HS-27A (cell line): ENCODE data around the gene CCDC92B.
"Not testable (repeated sequence)": the region's sequence is repeated elsewhere in the genome, so short reads cannot be mapped to it uniquely, and the experiment has no call there.

Experiments used
- DNase-seq: peaks from one replicate; pipeline ENCODE4 v3.0.0-alpha.2; 2012; ENCODE audit warnings: low read depth, missing footprints

Gene CCDC92B

GRCh38 chr17:2689411-2690164, 59.9 kb downstream of the CCDC92B start:
- DNase-seq, result no peak

- no peak for DNase-seq
Measured at GRCh38 chr17:2688351-2689342, 60.8 kb downstream of the CCDC92B start.

GRCh38 chr17:2687074-2687418, 62.4 kb downstream of the CCDC92B start:
- no peak for DNase-seq

- no peak for DNase-seq
Measured at GRCh38 chr17:2685696-2686095, 63.8 kb downstream of the CCDC92B start.

- DNase-seq, result no peak
Measured at GRCh38 chr17:2684549-2684948, 64.9 kb downstream of the CCDC92B start.

DNA sequence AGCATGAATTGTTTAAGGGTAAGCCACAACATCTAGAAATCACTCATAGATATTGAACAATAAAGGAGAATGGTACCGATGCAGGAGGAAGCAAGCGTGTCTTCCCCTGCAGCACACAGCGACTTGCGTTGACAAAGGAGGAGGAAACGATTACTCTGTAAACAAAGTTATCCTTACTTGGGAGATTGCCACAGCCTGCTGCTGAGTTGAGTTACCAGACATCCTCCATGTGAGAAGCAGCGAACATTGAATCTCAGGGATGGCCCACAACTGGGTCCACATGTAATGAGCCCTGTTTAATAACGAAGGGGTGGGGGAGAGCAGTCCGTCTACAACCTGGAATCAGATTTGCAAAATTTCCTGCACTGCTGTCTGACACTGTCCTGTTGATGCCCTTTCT, 65.5 kb downstream of the CCDC92B start:
- DNase-seq, result no peak

DNA sequence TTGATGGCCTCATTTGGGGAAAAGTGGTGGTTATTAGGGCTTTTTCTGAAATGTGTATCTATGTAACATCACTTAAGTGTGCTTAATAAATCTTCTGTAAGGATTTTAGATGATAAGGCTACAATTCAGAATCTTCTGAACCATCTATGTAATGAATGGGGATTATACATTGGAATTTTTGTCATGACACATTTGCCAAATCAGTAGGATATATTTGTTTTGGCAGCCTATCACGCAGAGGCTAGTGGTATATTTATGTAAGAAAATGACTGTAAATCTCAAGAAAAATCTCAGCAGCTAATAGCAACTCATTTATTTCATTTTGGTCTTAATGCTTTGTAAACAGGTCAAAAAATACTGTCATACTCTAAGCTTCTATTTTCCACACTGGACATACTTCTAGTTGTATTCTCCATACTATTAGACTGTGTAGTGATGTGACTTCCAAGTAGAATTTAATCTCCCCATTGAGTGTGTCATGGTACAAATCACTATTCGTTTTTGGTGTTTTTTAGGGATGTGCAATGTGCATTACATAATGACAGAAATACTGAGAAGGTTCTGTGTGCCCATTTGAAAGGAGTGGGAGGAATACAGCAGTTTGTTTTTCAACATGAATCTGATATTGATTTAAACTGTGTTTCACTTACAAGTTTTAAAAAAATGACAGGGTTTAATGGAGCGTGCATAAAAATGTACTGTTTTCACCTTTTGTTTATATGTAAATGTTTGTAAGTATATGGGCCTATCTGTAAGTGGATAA, 67.1 kb downstream of the CCDC92B start:
- DNase-seq, result no peak

GRCh38 chr17:2681650-2682049, 67.8 kb downstream of the CCDC92B start:
- DNase-seq, result no peak

- no peak for DNase-seq
Measured at GRCh38 chr17:2680961-2681360, 68.5 kb downstream of the CCDC92B start.

DNA sequence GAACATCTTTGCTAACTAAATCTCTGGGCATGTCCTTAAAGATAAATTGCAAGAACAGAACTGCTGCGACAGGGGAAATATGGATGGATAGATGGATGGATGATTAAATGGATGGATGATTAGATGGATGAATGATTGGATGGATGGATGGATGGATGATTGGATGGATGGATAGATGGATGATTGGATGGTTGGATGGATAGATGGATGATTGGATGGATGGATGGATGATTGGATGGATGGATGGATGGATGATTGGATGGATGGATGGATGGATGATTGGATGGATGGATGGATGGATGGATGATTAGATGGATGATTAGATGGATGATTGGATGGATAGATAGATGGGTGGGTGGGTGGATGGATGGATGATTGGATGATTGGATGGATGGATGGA, 70.2 kb downstream of the CCDC92B start:
- DNase-seq, result not testable (repeated sequence)
